ENCODE results near the gene CD300A.

- TF ChIP-seq CTCF (IDR thresholded peaks at IDR 0.05) = no peak
- no peak for TF ChIP-seq EZH2 (IDR thresholded peaks at IDR 0.05; ENCODE audit: borderline replicate concordance, insufficient read depth, low read depth, low read length, poor library complexity, severe bottlenecking)
These were observed 34.1 kb upstream of the CD300A start for GRCh38 chr17:74432424-74432690.

Data from B cell (primary cell).